Neural progenitor cell (in vitro differentiated cells): ENCODE results near the gene RINL. TPM values are rescaled to one million over a fixed set of nuclear protein-coding genes. Genes with fewer than 3 reads are reported as not detected.

Experiments used
- DNase-seq: peaks from one replicate; pipeline ENCODE4 v3.0.0-alpha.2; 2016; ENCODE audit warnings: low spot score
- H2AFZ ChIP-seq: fragments of 200-600 bp; sonication (generic); replicated peaks from 2 replicates; pipeline ENCODE4 v1.6.1; 2016; ENCODE audit warnings: antibody characterized with exemption
- H3F3A ChIP-seq: fragments of 200-600 bp; sonication (generic); 2 replicates; pipeline ENCODE4 v1.6.1; 2016; ENCODE audit warnings: antibody characterized with exemption, low read depth
- H3K27ac ChIP-seq: fragments of 200-600 bp; sonication (generic); 2 replicates; pipeline ENCODE4 v1.5.1; 2016; ENCODE audit warnings: mild to moderate bottlenecking
- H3K27me3 ChIP-seq: fragments of 200-600 bp; sonication (generic); 2 replicates; pipeline ENCODE4 v1.6.1; 2016; ENCODE audit warnings: mild to moderate bottlenecking, moderate library complexity
- H3K36me3 ChIP-seq: fragments of 200-600 bp; sonication (generic); 2 replicates; pipeline ENCODE4 v1.5.1; 2016
- H3K4me1 ChIP-seq: fragments of 200-600 bp; sonication (generic); 2 replicates; pipeline ENCODE4 v1.6.1; 2016; ENCODE audit warnings: mixed run types
- H3K4me2 ChIP-seq: fragments of 200-600 bp; sonication (generic); 2 replicates; pipeline ENCODE4 v1.6.1; 2016
- H3K4me3 ChIP-seq: fragments of 200-600 bp; sonication (generic); 2 replicates; pipeline ENCODE4 v1.5.1; 2016
- H3K79me2 ChIP-seq: fragments of 200-600 bp; sonication (generic); 2 replicates; pipeline ENCODE4 v1.6.1; 2016; ENCODE audit warnings: low read depth
- H3K9ac ChIP-seq: fragments of 200-600 bp; sonication (generic); 2 replicates; pipeline ENCODE4 v1.6.1; 2016
- H3K9me3 ChIP-seq: fragments of 200-600 bp; sonication (generic); 2 replicates; pipeline ENCODE4 v1.5.1; 2016; ENCODE audit warnings: low read depth
- H4K20me1 ChIP-seq: fragments of 200-600 bp; sonication (generic); 2 replicates; pipeline ENCODE4 v1.6.1; 2016; ENCODE audit warnings: low read depth
- H3K27ac Mint-ChIP-seq: 3 replicates; pipeline ENCODE4 v1.8.0; 2021; ENCODE audit warnings: mixed read lengths
- H3K27me3 Mint-ChIP-seq: 2 replicates; pipeline ENCODE4 v1.8.0; 2022; ENCODE audit warnings: low read depth, mild to moderate bottlenecking, inconsistent platforms, moderate library complexity, mixed read lengths; ENCODE audit not compliant: insufficient read depth
- H3K36me3 Mint-ChIP-seq: 3 replicates; pipeline ENCODE4 v1.8.0; 2021; ENCODE audit warnings: mixed read lengths
- H3K4me1 Mint-ChIP-seq: 3 replicates; pipeline ENCODE4 v1.8.0; 2021; ENCODE audit warnings: mixed read lengths
- H3K4me3 Mint-ChIP-seq: 3 replicates; pipeline ENCODE4 v1.8.0; 2021; ENCODE audit warnings: mild to moderate bottlenecking, moderate library complexity, mixed read lengths
- H3K9me3 Mint-ChIP-seq: 3 replicates; pipeline ENCODE4 v1.8.0; 2020; ENCODE audit warnings: mixed read lengths
- EZH2 ChIP-seq: fragments of 200-600 bp; sonication (generic); IDR thresholded peaks from 2 replicates; pipeline ENCODE4 v1.6.1; 2017; ENCODE audit warnings: antibody characterized with exemption, mild to moderate bottlenecking, moderate library complexity
- EZH2phosphoT487 ChIP-seq: fragments of 200-600 bp; sonication (generic); IDR thresholded peaks from 2 replicates; pipeline ENCODE4 v1.6.1; 2017; ENCODE audit warnings: antibody characterized with exemption
- total RNA-seq: library from RNA; depleted of rRNA; stranded (reverse); fragments of >200 nt; gene quantifications from 2 replicates; pipeline ENCODE4 v1.2.3, GENCODE V29; 2015; ENCODE audit warnings: low replicate concordance
- TF ChIP-seq, protein P1 (sequence below): fragments of 200-600 bp; sonication (generic); IDR thresholded peaks from 2 replicates; pipeline ENCODE4 v1.5.1; 2017; ENCODE audit warnings: antibody characterized with exemption, mild to moderate bottlenecking

Gene RINL
- total RNA-seq, 1 donor from 2014 or later, result 5.4 TPM

DNA sequence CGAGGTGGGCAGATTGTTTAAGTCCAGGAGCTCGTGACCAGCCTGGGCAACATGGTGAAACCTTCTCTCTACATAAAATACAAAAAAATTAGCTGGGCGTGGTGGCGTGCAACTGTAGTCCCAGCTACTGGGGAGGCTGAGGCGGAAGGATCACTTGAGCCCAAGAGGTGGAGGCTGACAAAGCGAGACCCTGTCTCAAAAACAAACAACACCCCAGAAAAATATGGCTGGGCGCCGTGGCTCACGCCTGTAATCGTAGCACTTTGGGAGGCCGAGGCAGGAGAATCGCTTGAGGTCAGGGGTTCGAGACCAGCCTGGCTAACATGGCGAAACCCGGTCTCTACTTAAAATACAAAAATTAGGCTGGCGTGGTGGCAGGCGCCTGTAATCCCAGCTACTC, 24.9 kb downstream of the RINL start:
- no peak overlapping the region for H3K27ac Mint-ChIP-seq

DNA sequence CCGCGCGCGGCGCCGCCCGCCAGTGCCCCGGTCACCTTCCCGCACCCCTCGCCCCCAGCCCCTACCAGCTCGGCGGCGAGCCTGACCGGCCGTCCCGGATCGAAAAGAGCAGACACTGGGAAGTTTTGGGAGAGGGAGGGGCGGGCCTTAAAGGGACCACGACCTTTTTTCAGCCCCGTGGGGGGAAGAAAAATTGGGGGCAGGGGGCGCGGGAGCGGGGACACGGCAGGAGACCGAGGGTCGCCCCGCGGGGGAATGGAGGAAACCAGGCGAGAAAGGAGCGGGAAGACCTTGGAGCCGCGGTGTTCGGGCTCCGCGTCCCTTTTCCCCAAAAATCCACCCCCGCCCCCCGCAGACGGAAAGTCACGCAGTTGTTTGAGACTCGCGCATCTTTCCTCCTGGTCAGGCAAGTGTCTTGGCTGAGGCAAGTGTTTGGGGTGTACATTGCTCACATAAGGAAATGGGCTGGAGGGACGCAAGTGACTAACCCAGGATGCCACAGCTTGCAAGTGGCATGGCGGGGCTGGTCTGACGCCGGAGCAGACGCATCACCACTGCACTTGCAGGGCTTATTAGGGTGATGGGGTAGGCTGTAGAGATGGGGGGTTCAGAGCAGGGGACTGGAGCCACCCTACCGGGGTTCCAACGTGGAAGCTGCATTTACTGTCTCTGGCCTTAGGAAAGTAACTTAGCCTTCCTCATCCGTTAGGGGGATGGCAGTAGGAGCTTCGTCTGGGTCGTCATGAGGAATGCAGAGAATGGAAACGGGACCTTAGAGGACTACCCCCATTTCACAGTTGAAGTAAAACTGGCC, 25.6 kb downstream of the RINL start:
- Mint-ChIP-seq H3K36me3 (peaks cover 14% of the 10 kb centered on the region), H3K4me3 (peak overlapping the region; percentile 95), H3K9me3 (peaks cover 6% of the 10 kb centered on the region), H3K27ac (peak overlapping the region; percentile 87), H3K4me1 (peaks cover 38% of the 10 kb centered on the region), H3K27me3 (peaks cover 12% of the 10 kb centered on the region)
- H3K27ac ChIP-seq, result peak overlapping the region; percentile 95
- no peaks in the 10 kb centered on the region for H3K9me3 ChIP-seq
- peaks cover under 1% of the 10 kb centered on the region for H3K36me3 ChIP-seq
- H3F3A ChIP-seq, result peaks cover 41% of the 10 kb centered on the region
- TF ChIP-seq, protein P1, sequence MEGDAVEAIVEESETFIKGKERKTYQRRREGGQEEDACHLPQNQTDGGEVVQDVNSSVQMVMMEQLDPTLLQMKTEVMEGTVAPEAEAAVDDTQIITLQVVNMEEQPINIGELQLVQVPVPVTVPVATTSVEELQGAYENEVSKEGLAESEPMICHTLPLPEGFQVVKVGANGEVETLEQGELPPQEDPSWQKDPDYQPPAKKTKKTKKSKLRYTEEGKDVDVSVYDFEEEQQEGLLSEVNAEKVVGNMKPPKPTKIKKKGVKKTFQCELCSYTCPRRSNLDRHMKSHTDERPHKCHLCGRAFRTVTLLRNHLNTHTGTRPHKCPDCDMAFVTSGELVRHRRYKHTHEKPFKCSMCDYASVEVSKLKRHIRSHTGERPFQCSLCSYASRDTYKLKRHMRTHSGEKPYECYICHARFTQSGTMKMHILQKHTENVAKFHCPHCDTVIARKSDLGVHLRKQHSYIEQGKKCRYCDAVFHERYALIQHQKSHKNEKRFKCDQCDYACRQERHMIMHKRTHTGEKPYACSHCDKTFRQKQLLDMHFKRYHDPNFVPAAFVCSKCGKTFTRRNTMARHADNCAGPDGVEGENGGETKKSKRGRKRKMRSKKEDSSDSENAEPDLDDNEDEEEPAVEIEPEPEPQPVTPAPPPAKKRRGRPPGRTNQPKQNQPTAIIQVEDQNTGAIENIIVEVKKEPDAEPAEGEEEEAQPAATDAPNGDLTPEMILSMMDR, result no peak
- TF ChIP-seq EZH2phosphoT487 (no peak), EZH2 (no peak)
- peaks cover 20% of the 10 kb centered on the region for H3K4me1 ChIP-seq
- peaks cover 19% of the 10 kb centered on the region for H3K79me2 ChIP-seq
- peak overlapping the region; percentile 85 for H3K9ac ChIP-seq
- peak; percentile 60 for DNase-seq
- peak overlapping the region; percentile 98 for H3K4me3 ChIP-seq
- H3K4me2 ChIP-seq, result peak overlapping the region; percentile 94
- H2AFZ ChIP-seq, result peak overlapping the region; percentile 30
- H3K27me3 ChIP-seq, result no peaks in the 10 kb centered on the region
- H4K20me1 ChIP-seq, result peaks cover 17% of the 10 kb centered on the region

More for the DNA sequence above, 24.9 kb downstream of the RINL start:
- no peak for DNase-seq
- Histone ChIP-seq H2AFZ (no peak overlapping the region), H3K9me3 (no peaks in the 10 kb centered on the region), H3K79me2 (peaks cover 11% of the 10 kb centered on the region), H3K4me3 (peak overlapping the region; percentile 98), H3K4me2 (peak overlapping the region; percentile 94), H3K36me3 (no peaks in the 10 kb centered on the region), H3F3A (peaks cover 33% of the 10 kb centered on the region), H3K27ac (no peak overlapping the region), H3K27me3 (no peaks in the 10 kb centered on the region), H4K20me1 (peaks cover 10% of the 10 kb centered on the region), H3K4me1 (peaks cover 12% of the 10 kb centered on the region), H3K9ac (no peak overlapping the region)
- peaks cover 35% of the 10 kb centered on the region for H3K4me1 Mint-ChIP-seq
- H3K27me3 Mint-ChIP-seq, result peaks cover 11% of the 10 kb centered on the region
- peak overlapping the region; percentile 95 for H3K4me3 Mint-ChIP-seq
- peaks cover 8% of the 10 kb centered on the region for H3K9me3 Mint-ChIP-seq
- TF ChIP-seq, protein P1, result no peak
- TF ChIP-seq EZH2phosphoT487 (no peak), EZH2 (no peak)
- H3K36me3 Mint-ChIP-seq, result peaks cover 11% of the 10 kb centered on the region

DNA sequence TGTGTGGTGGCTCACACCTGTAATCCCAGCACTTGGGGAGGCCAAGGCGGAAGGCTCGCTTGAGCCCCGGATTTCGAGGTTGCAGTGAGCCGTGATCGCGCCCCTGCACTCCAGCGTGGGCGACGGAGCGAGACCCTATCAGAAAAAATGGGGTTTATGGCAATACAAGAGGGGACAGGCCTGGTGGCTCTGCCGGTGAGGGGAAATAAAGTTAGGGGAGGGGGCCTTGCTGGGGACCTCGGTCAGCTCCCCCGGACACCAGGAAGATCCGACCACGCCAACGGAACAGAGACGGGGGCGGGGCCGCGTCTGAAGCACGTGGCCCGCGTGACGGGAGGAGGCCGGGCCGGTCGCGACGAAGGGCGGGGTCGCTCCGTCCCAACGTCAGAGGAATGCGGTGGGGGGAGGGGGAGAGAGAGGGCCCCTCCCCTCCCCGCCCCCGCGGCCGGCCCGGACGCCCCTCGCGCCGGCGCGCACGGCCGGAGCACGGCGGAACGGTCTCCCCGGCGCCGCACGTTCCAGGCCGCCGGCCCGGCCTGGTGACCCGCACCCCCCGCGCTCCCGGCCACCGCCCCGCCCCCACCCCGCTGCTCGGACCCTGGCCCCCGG, 26.3 kb downstream of the RINL start:
- H3K27ac ChIP-seq, result peak overlapping the region; percentile 95
- peak overlapping the region; percentile 98 for H3K4me3 ChIP-seq
- H2AFZ ChIP-seq, result no peak overlapping the region
- H3K27me3 ChIP-seq, result no peaks in the 10 kb centered on the region
- peaks cover 4% of the 10 kb centered on the region for H3K36me3 ChIP-seq
- TF ChIP-seq EZH2, result no peak
- TF ChIP-seq, protein P1, result no peak
- no peak for TF ChIP-seq EZH2phosphoT487
- peaks cover 25% of the 10 kb centered on the region for H4K20me1 ChIP-seq
- no peaks in the 10 kb centered on the region for H3K9me3 ChIP-seq
- peaks cover 21% of the 10 kb centered on the region for H3K4me1 ChIP-seq
- peaks cover 39% of the 10 kb centered on the region for H3K4me1 Mint-ChIP-seq
- peaks cover 12% of the 10 kb centered on the region for H3K27me3 Mint-ChIP-seq
- peak overlapping the region; percentile 67 for H3K27ac Mint-ChIP-seq
- H3F3A ChIP-seq, result peaks cover 47% of the 10 kb centered on the region
- peak overlapping the region; percentile 94 for H3K4me2 ChIP-seq
- DNase-seq, result peak; percentile 96
- peaks cover 18% of the 10 kb centered on the region for H3K36me3 Mint-ChIP-seq
- H3K79me2 ChIP-seq, result peaks cover 26% of the 10 kb centered on the region
- H3K9me3 Mint-ChIP-seq, result peaks cover 5% of the 10 kb centered on the region
- no peak overlapping the region for H3K9ac ChIP-seq
- H3K4me3 Mint-ChIP-seq, result peak overlapping the region; percentile 95
